Inflammatory macrophage (primary cell): ENCODE data around the gene RNASE8.
A peak's percentile ranks its signal among the peaks of the same experiment; 100 is the strongest.

ENCODE experiments used
- DNase-seq, 2 donors: peaks; one replicate each; pipeline ENCODE4 v3.0.0-alpha.2; 2020 to 2022

RNASE8 gene

DNA sequence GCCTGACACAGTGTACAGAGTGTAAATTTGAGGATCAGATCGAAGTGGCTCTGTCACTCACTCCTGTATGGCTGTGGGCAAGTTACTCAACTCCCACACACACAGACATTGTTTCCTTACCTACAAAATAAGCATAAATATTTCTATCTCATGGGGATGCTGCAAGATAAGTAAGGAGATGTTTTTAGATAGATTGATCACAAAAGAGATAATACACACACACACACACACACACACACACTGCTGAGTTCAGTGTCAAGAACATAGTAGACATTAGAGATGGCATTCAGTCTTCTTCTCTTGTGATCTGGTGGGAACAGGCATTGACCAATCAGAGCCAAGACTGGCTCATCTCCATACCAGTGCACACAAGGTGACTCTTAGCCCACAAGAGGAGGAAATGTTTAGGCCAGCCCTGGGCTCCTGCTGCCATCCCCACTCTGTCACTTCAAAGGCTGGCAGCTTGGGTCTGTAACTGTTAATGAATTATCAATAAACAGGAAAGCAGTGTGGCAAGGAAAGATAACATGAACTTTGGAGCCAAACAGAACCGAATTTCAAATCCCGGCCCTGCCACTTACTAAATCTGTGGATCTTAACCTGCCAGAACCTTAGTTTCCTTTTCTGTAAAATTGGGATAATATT lies 3.4 kb upstream of the RNASE8 start:
- DNase-seq: no peak

DNA sequence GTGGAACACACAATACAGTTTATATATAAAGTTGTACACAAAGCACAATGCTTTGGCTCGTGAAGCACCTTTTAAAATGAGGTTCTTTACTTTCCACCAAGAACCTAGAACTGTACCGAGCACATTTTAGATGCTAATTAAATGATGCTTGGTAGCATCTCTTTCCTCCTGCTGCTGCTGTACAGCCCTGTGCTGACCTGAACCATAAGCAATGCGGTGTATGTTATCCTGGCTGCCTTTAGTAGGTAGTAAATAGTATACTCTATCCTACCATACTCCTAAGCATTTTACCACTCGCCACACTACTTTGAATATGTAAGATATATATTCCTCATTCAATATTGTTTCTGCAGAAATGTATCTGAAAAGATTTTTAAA lies 2.9 kb upstream of the RNASE8 start:
- no peak for DNase-seq

DNA sequence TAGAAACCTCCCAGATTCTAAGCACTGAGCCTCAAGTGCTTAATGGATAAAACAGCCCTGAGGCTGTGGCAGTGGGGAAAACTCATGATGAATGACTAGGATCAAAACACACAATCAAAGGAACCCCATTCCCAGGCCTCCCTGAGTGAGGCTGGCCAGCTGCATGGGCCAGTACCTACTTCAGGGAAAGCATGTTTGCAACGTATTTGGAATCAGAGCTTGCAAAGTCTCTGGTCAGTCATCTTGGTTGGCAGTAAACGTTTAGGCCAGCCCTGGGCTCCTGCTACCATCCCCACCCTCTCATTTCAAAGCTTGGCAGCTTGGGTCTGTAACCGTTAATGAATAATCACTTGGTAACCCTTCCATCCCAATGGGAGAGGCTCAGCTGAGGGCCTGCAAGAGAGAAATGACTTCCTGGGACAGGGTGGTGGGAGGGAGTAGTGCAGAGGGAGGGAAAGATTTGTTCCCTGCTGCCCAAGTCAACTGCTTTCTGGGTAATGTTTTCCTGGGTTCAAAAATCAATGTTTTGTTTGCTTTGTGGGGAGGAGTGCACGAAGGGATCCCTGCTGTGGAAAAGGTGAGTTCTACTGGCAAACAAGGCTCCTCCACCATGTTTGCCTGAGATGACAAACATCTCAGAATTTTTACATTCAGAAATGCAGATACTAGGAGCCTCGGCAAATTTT lies 2.0 kb upstream of the RNASE8 start:
- DNase-seq: no peak

DNA sequence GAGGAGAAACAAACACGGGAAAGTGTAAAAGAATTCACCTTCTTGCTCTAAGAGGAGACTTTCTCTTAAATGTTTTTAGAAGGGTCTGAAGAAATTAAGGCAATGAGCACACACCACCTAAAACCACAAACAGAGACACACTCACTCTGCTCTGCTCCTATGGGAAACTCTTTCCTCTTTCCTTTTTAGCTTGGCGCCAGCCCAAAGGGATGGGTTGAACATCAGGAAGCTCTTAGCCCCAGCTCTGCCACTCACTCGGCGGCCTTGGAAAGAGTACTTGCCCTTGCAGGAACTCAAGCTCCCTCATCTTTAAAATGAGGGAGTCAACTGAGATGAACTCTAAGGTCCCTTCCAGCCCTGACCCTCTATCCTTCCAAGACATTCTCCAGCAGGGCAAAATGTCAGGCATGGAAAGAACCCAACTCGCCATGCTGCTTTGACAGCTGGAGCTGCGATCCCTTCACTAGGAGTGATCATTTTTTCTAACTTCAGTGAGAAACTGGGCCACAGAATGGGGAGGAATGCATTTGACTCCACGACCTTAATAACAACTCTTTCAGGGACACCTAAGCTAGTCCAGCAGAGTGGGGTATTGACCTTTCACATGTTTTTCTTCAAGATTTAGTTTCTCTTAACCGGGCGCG lies 980 bp upstream of the RNASE8 start:
- DNase-seq: no peak

DNA sequence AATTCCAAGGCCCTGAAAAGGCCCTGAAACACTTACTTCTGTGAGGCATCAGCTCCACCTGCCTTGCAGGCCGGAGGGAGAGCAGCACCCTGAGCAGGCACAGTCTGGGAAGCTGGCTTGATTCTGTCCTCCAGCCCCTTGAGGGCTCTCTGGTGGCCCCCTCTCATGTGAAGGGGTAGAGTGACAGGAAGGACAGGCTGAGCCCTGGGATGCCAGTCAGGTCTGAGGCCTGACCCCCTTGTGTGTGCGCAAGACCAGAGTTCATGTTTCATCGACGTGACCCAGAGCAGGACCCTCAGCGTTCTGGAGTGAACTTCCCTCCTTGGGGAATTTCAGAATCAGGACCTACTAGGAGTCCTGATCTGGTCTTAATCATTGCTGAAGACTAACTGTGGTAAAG lies 1.3 kb downstream of the RNASE8 start:
- DNase-seq: no peak

DNA sequence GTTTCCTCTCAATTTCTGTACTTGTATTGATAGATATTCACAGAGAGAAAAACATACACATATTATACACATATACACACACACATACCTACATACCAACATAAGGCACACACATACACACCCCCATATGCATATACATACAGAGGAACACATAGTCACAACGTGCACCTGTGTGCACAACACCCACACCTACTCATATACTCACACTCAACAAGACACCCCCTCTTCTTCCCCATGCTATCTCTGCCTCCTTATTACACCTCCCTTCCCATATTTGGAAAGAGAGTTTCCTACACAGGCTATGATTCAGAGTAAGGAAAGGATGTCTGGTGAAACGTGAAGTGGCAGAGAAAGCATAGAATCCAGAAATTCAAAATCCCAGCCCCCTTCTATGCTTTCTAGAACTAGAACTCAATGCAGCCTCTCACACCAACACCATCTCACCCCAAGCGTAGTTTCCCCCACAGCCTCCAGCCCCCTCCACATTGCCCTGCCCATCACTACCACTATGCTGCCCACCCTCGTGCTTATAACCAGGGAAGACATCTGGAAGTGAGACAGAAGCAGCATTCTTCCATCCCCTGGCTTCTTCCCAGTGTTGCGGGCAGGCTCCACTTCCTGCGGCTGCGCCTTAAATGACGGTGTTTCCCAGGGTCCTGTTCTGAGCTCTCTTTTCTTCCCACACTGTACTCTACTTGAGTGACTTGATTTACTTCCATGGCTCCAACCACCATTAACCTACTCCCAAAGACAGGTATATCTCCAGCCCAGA lies 2.4 kb downstream of the RNASE8 start:
- DNase-seq: no peak

DNA sequence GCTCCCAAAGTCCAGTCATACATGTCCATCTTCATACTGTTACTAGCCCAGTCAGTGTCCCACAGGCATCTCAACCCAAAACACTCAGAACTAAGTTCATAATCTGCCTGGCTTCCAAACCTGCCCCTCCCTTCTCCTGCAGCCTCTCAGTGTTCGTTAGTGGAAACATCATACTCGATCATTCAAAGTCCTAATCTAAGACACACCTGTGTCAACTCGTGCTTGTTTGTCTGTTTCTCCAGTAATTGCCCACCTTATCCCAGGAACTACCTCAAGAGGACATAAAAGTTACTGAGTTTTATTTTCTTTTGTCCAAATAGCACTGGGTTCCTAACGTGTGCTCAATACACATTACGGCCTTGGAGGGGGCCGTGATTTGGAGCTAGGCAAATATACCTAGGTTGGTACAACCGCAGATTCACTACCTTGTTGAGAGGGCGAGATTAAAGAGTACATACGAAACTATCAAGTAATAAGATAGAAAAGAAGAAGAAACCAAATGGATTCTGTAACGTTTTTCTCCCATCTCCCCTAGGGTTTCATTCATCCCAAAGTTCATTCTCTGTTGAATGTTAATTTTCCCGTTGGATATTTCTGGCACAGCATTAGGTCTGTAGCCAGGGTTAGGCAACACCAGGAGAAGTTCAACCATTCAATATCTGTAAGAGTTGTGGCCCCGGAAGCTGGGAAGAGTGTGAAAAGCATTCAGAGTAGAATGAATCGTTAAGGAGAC lies 3.2 kb downstream of the RNASE8 start:
- no peak for DNase-seq

DNA sequence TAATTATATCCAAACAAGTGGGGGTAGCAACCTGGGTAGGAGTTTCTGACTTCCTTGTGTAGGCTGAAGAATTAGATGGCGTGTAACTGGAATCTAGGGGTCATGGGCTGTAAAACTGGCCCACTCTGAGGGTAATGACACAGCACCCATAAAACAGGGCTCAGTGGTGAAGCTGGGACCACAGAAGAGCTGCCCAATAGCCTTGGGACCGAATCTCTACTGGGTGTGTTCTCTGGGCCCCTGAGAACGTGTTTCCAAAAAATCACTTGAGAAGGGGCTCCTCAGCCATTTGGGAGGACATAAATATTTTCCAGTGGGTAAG lies 3.7 kb downstream of the RNASE8 start:
- no peak for DNase-seq

DNA sequence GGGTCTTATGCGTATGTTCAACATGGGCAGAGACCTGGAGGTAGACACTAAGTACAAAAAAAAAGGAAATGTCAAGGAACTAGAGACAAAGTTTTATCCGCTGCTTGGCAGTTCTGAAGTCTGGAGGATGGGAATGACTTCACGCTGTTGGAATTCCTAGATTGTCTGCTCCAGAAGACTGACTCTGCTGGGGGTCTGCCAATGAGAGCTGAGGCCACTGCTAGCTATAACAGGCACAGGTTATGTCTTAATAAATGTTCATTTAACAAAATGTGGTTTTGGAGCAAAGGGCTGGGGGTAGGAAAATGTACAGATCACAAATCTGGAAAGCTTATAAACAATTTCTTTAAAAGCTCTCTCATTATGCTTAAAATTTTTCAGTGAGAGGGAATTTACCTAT lies 5.9 kb downstream of the RNASE8 start:
- DNase-seq: no peak

DNA sequence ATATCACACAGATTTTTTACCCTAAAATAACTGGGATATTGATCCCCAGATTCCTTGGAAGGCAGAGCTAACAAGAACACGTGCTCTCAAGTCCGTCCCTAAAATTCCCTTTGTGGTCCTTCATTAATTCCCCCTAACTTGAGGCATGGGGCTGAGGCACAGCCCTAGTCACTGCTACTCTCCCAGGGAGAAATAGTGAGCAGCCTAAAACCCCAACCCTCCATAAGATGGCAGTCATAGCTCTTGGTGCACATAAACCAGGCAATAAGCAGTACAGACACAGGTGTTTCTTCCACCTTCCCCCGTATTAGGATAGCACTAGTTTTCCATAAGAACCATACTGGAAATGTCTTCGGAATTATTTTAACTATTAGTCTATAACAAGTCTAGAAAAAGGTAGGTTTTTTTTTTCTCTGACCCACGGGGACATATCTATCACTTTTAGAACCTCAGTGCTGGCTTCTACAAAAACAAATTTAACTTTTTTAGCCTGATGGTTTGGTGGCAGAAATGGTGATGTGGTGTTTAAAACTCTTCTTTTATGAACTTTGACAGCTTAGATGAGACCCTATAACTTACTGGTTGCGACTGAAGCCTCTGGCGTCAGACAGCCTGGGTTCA lies 9.4 kb downstream of the RNASE8 start:
- DNase-seq: no peak

DNA sequence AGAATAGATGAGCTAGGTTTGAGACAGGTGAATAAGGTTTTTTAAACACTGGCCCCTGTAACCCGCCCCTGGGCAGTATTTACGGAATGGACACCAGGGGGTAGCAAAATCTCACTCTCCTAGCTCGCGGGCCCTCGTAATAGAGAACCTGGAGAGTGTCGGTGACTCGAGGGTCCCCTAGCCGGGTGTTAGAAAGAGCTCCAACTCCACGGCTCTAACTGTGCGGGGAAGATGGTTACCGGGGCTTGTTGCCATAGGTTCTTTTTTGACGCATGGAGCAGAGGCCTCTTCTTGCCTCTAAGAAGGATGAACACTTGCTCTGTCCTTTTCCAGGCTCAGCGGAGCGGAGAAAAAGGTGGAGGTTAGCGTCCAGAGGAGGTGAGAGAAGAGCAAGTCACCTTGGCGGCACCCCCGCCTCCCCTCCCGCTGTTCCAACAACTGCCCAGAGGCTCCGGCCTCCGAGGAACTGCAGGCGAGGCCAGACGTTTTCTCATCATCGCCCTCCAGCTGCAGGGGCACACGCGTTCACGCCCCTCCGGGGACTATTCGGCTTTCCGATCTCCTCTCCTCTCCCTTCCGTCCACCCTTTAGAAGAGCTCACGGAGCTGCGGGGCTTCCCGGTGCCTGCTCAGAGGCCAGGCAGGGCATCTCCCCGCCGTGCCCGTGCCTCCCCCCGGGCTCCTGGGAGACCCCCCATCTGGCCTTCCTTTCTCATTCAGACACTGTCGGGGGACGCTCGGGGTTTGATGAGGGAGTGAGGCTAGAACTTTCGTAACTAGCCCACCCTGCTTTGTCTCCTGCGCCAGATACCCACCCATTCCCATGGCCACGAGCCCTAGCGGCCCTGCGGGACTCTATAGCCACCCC lies 11.1 kb downstream of the RNASE8 start:
- DNase-seq: peak; percentile 48 to 61

DNA sequence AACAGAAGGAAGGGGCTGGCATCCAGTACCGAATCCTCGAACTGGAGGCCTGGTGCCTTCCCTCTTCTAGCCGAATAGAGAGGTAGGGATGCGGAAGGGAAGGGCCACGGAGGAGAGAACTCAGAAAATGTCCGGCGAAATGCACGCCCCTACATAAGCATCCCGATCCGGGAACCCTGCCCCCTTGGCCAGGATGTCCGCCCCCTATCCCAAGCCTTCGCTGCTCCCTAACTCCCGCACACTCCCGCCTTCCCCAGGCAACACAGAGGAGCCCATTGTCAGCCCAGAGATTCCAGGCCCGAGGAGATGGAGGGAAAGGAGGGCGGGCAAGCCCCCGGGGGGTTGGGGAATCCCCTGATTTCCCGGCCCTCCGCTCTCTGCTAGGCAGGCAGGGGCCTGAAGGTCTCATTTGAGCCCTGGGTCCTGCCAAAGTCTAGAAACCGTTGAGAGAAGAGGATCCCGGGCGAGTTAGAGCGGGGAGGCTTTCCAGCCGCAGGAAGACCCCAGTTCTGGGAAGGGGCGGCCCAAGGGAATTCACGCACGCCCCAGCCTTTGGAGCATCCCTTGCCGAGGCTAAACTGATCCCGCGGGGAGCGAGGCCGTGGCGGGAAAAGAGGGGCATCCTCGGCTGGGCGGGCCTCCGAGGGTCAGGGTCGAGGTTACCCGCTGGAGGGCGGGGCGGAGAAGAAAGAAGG lies 11.9 kb downstream of the RNASE8 start:
- DNase-seq: no peak

DNA sequence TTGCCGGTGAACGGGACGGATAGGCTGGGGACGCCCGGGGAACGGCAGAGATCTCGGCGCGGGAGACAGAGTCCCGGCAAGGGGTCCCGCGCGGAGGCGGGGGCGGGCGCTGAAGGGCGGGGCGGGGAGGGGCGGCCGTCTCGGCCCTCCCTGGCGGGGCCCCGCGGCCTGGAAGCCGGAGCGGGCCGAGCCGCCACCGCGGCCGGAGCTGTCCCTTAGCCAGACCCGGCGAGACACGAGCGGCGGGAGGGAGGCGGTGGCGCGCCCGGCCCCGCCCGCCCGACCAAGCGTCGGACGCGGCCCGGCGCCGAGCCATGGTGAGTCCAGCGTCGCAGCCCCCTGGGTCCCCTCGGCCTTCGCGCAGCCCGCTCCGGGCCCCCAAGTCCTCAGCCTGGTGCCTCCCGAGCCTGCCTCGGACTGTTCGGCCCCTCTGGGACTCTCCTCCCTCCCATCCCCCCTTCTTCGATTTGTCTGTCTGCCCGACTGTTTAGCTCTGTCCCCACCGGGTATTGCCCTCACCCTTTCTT lies 12.5 kb downstream of the RNASE8 start, which contains the start of gene ARHGEF40:
ARHGEF40 (plus strand) TSS at position 222 of the 527 bp plus-strand sequence; CDS start at position 315, 93 bp downstream.
- DNase-seq: peak; percentile 23 to 45

DNA sequence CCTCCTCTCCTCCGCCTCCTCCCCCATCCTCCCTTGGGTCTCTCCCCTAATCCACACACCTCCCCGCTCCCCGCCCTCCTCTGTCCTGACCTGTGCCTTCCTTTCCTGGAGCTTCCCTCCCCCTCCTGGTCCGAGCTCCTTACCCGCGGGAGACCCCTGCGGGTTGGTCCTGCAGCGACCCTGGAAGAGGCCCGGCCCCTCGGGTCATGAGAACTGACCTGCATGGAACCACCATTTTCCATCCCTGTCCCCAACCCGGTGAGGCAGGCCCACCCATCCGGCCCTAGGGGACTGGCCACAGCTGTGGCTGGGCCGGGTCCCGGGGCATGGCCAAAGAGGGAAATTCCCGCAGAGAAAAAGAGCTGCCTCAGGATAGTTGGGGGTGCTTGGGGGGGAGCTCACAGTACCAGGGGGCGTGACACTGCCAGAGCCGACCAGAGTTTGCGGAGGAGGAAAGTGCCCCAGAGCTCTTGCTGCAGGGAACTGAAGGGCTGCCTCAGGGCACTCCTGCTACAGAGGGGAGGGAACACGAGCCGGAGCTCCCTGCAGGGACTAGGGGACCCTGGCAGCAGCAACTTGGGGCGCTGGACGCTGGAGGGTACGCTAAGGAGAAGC lies 13.1 kb downstream of the RNASE8 start:
- peak; percentile 41 to 73 for DNase-seq

DNA sequence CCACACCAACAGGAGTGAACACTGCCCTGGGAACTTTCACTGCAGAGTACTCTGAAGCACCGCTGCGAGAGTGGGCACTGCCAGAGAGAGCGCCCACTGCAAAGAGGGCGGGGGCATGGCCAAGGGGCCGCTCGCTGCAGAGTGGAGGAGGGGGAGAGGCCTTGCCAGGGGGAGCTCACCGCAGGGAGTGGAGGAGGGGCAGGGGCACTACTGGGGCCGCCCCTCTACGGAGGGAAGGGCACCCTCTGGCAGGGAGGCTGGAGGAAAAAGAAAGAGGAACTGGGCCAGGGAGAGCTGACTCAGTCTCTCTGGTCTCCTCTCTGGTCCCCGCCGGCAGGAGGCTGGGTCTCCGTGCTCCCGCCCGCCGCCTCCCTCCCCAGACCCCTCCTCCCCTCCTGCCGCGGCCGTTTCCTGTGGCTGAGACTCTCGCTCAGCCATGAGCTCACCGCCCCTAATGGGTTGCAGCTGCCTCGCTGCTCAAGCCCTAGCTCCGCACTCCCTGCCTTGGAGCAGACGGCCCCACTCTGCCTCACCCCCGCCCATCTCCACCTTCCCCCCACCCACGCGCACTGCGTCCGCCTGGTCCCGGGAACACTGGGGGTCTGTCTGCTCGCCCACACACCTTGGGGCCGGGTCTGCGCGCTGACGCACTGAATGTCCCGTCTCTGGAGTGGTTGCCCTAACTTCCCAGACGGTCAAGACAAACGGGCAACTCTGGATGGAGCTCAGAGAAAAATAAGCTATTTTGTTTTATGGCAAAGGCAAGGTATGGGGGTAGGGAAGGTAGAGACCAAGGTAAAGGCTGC lies 13.8 kb downstream of the RNASE8 start:
- DNase-seq: peak; percentile 73 to 82

DNA sequence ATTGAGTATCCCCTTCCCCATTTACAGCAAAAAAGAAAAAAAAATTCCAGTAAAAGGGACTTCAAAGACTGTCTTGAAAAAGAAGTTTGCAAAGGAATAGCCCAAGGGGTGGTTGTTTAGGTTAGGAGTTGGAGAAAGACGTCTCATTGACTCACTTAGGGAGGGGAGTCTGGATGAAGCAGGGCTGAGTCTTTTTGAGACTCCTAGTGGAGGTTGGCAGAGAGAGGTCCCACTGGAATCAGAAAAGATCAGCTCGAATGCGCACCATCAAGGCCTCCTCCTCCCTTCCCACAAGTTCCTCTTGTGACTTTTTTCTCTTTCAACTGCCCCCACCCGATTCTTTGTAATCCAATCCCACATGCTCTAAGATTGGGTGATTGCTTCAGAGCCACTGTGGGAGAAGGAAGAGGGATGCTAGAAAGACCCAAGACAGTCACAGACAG lies 14.4 kb downstream of the RNASE8 start:
- DNase-seq: peak; percentile 85

DNA sequence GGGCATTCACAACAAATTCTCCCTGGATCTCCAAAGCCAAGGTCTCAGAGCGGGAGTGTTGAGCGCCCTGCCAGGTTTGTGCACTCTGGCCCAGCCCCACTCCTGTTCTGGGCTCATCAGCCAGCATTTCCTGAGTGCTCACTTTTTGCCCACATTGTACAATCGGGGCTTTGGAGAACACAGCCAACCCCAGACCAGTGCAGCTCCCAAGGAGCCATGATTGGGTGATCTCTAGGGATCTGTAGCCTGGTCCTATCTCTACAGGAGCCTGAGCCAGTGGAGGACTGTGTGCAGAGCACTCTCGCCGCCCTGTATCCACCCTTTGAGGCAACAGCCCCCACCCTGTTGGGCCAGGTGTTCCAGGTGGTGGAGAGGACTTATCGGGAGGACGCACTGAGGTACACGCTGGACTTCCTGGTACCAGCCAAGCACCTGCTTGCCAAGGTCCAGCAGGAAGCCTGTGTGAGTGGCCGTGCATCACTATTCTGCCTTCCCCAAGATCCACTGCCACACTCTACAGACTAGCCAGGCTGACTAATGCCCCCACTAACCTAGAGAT lies 15.2 kb downstream of the RNASE8 start:
- DNase-seq: no peak

DNA sequence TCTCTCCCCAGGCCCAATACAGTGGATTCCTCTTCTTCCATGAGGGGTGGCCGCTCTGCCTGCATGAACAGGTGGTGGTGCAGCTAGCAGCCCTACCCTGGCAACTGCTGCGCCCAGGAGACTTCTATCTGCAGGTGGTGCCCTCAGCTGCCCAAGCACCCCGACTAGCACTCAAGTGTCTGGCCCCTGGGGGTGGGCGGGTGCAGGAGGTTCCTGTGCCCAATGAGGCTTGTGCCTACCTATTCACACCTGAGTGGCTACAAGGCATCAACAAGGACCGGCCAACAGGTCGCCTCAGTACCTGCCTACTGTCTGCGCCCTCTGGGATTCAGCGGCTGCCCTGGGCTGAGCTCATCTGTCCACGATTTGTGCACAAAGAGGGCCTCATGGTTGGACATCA lies 16.3 kb downstream of the RNASE8 start:
- DNase-seq: no peak
